NCI-H82 (cell line): ENCODE measurements around the gene IMPACT.

ENCODE experiments used
- DNase-seq: peaks from one replicate; lab custom pipeline; 2025; lab: John Stamatoyannopoulos, UW

The IMPACT gene

GRCh38 chr18:24479371-24479770 is 52.9 kb downstream of the IMPACT start:
- DNase-seq: no peak

- DNase-seq: peak; percentile 17
These were observed 56.4 kb downstream of the IMPACT start for GRCh38 chr18:24482821-24483220.

- no peak for DNase-seq
These were observed 59.2 kb downstream of the IMPACT start for GRCh38 chr18:24485681-24486080.

GRCh38 chr18:24486684-24487083 is 60.2 kb downstream of the IMPACT start:
- DNase-seq: peak; percentile 32

- peak; percentile 57 for DNase-seq
These were observed 62.5 kb downstream of the IMPACT start for GRCh38 chr18:24488824-24489493.

- no peak for DNase-seq
These were observed 64.1 kb downstream of the IMPACT start for GRCh38 chr18:24490539-24490938.

GRCh38 chr18:24491927-24492834 is 65.7 kb downstream of the IMPACT start:
- peak; percentile 9 for DNase-seq

GRCh38 chr18:24494586-24494985 is 68.1 kb downstream of the IMPACT start:
- no peak for DNase-seq

GRCh38 chr18:24497031-24497754 is 70.7 kb downstream of the IMPACT start:
- no peak for DNase-seq

GRCh38 chr18:24499814-24500213 is 73.3 kb downstream of the IMPACT start:
- no peak for DNase-seq

- DNase-seq: no peak
These were observed 73.7 kb downstream of the IMPACT start for GRCh38 chr18:24500217-24500616.

GRCh38 chr18:24500766-24501165 is 74.3 kb downstream of the IMPACT start:
- DNase-seq: no peak

GRCh38 chr18:24502667-24503523 is 76.4 kb downstream of the IMPACT start:
- peak; percentile 42 for DNase-seq
